ENCODE measurements around the gene DGLUCY.

- TF ChIP-seq CTCF (IDR thresholded peaks at IDR 0.05) (no peak), POLR2AphosphoS5 (IDR thresholded peaks at IDR 0.05) (no peak), POLR2A (IDR thresholded peaks at IDR 0.05) (no peak)
Observed at GRCh38 chr14:91270188-91270587, 156.3 kb downstream of the DGLUCY start.

Data from prostate gland (tissue), 2 donors.